ENCODE results near the gene DGCR2.

Gene DGCR2

DNA sequence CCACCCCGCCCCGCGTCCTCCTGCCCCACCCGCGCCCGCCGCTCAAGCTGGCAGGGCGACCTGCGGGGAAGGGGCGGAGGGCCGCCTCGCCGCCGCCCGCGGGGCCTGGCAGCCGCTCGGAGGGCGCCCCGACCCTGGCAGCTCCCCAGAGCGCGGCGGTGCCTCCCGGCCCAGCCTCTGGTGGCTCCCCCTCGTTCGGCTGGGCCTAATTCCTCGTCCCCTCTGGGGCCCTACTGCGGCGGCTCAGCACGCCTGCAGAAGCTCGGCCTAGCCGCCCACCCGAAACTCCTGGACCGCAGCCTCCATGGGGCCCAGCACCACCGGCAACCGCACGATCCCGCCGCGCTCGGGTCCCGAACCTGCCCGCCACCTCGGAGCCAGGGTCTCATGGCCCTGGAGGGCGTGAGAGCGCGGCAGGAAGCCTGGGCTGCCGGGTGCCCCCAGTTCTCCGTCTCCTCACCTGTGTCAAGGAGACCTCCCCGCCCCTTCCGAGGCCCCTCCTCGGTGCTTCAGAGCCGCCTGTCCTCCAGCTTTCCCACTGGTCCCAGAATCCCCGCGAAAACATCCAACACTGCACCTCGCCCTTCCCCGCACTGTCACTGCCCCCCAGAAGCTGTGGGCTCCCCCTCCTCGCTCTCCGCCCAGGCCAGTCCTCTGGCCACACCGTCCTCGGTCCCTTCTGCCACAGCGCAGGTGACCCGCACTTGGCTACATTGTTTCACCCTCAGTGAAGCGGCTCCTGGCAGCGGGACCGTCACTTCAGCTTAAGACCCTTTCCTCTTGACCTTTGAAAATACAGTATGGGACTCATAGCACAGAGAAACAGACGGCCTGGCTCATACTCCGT, 28.5 kb upstream of the DGCR2 start:
- no peaks in the 10 kb centered on the region for H3K4me1 ChIP-seq (ENCODE audit: insufficient read depth, low read length)
- H3K4me3 ChIP-seq (ENCODE audit: low read length) = no peak overlapping the region

DNA sequence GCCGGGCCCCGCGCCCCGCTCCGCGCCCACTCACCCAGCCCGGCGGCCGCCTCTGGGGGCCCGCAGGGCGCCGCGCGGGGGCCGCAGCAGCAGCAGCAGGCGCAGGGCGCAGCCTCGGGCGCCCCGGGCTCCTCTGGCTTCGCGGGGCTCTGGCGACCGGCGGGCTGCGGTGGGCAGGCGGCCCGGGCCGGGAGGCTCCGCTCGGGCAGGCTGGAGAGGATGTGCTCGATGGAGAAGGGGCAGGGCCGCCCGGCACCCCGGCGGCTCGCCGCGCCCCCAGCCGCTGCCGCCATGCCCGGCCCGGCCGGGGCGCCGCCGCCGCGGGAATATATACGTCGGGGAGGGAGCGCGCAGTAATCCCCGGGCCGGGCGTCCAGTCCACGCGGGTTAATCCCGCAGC, 27.8 kb upstream of the DGCR2 start, which contains the start of gene GSC2:
GSC2 (minus strand) TSS at position 302 of the 400 bp plus-strand sequence; CDS start at position 293, 9 bp downstream.
- Histone ChIP-seq H2AFZ (ENCODE audit: low read depth, low read length) (no peak within 1 kb of the TSS), H3K4me1 (ENCODE audit: insufficient read depth, low read length) (no peaks in the 10 kb centered on the region), H3K27me3 (ENCODE audit: insufficient read depth, low read length) (peaks cover 76% of the 10 kb centered on the region), H3K9me3 (ENCODE audit: low read length) (peaks cover 5% of the 10 kb centered on the region), H3K4me3 (ENCODE audit: low read length) (no peak within 1 kb of the TSS), H3K36me3 (ENCODE audit: insufficient read depth, low read length) (no peaks in the 10 kb centered on the region)

More for the DNA sequence above, 28.5 kb upstream of the DGCR2 start:
- H2AFZ ChIP-seq (ENCODE audit: low read depth, low read length) = no peak overlapping the region
- H3K36me3 ChIP-seq (ENCODE audit: insufficient read depth, low read length) = no peaks in the 10 kb centered on the region
- peaks cover 5% of the 10 kb centered on the region for H3K9me3 ChIP-seq (ENCODE audit: low read length)
- peaks cover 76% of the 10 kb centered on the region for H3K27me3 ChIP-seq (ENCODE audit: insufficient read depth, low read length)

DNA sequence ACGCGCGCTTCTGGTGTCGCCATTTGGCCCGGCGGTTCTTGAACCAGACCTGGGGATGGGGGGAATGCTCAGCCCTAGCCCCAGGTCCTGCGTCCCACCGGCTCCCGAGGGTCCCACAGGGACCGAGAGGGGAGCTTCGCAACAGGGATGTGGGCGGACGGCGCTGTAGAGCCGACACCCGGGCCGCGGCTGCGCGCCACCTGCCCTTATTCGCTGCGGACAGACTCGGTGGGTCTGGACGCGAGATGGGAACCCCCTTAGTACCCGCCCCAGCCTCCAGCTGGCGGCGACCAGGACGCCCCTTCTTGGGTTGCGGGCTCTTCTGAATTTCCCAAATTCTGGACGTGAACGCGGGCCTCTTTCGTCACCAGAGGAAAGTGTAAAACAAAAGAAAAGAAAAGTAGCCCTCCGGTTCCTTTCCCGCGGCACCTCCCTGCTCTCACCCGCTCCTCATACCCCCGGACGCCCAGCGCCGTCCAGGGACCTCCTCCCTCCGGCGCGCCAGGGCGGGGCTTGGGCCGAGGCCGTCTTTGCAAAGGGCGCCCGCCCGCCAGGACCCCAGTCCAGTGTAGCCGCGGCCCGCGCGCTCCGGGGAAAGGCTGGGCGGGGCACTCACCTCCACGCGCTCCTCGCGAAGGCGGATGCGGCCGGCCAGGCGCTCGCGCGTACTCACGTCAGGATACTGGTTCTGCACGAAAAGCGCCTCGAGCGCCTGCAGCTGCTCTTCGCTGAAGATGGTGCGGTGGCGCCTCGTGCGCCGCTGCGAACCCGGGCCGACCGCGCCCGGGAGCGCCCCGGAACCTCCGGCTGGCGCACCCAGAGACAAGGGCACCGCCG, 27.1 kb upstream of the DGCR2 start:
- Histone ChIP-seq H2AFZ (ENCODE audit: low read depth, low read length) (no peak overlapping the region), H3K4me1 (ENCODE audit: insufficient read depth, low read length) (no peaks in the 10 kb centered on the region), H3K4me3 (ENCODE audit: low read length) (no peak overlapping the region), H3K9me3 (ENCODE audit: low read length) (peaks cover 5% of the 10 kb centered on the region), H3K36me3 (ENCODE audit: insufficient read depth, low read length) (no peaks in the 10 kb centered on the region), H3K27me3 (ENCODE audit: insufficient read depth, low read length) (peaks cover 76% of the 10 kb centered on the region)

DNA sequence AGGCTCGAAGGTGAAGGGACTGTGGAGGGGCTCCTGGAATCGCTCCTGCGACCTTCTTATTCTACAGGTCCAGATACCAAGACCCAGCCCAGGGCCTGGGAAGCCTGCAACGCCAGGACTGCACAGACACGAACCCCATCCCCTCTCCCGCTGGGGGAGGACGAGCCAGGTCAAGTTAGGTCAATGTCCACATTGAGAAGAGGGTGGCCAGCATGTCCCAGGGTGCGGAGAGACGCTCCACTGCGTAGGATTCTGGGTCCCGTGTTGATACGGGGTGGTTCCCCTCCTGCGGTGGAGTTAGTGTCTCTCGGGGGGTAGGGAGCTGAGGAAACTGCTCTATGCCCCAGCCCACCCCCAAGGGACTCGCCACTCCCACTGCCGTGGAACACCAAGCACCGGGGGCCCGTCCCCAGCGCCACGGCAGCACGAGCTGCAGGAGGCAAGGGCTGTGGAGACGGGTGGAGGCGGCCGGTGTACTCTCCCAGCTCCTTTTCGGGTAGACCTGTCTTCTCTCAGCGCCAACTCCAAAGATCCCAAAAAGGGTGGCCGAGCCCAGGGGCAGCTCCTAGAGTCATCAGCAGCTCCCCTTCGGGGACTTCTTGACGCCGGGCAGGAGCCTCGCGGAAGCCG, 26.3 kb upstream of the DGCR2 start:
- peaks cover 4% of the 10 kb centered on the region for H3K4me1 ChIP-seq (ENCODE audit: insufficient read depth, low read length)
- peaks cover 71% of the 10 kb centered on the region for H3K27me3 ChIP-seq (ENCODE audit: insufficient read depth, low read length)
- no peak overlapping the region for H2AFZ ChIP-seq (ENCODE audit: low read depth, low read length)
- H3K4me3 ChIP-seq (ENCODE audit: low read length) = no peak overlapping the region
- H3K36me3 ChIP-seq (ENCODE audit: insufficient read depth, low read length) = no peaks in the 10 kb centered on the region
- peaks cover 5% of the 10 kb centered on the region for H3K9me3 ChIP-seq (ENCODE audit: low read length)

DNA sequence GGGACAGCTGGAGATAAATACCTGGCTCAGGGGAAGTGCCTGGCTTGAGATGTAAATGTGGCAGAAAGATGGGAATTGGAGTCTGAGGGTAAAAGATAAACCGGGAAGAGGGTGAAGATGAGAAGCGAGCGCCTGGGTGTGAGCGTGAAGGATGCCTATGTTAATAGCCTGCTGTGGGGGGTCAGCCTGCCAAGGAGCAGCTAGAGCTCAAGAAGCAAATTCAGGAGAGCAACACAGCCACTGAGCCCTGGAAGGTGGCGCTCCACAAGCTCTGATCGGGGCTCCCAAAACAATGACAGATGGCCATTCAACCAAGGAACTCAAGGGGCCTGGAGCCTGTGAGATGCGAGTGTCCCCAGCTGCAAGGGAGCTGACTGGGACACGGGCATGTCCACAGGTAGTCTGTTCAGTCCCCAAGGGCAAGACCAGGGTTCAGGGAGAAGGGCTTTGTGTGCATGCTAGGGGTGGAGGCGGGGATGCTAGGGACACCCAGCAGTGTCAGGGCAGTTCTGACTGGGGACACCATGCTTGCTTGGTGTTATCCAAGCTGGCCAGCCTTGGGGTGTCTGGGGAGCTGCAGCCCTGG, 25.1 kb upstream of the DGCR2 start:
- H3K27me3 ChIP-seq (ENCODE audit: insufficient read depth, low read length) = peaks cover 62% of the 10 kb centered on the region
- H3K4me1 ChIP-seq (ENCODE audit: insufficient read depth, low read length) = peaks cover 4% of the 10 kb centered on the region

DNA sequence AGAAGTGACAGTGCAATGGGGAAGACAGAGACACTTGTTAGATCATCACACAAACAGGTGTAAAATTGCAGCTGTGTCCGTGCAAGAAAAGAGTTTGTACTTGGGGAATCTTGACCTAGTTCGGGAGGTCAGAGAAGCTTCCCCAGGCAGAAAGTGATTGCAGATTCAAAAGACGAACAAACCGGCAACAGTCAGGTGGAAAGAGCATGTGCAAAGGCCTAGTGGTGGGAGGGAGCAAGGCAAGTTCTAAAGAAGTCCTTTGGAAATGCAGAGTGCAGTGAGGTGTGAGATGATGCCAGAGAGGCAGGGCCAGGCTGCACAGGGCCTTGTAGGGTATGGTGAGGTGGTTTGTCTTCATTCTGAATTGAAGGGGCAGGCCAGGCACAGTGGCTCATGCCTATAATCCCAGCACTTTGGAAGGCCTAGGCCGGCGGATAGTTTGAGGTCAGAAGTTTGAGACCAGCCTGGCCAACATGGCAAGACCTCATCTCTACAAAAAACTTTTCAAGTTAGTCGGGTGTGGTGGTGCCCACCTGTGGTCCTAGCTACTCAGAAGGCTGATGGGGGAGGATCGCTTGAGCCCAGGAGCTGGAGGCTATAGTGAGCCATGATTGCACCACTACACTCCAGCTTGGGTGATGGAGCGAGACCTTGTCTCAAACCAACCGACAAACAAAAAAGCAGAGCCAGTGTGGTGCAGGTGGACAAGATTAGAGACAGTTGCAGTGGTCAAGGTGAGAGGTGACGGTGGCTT, 24.2 kb upstream of the DGCR2 start:
- H3K9me3 ChIP-seq (ENCODE audit: low read length) = peaks cover 4% of the 10 kb centered on the region
- H3K27me3 ChIP-seq (ENCODE audit: insufficient read depth, low read length) = peaks cover 53% of the 10 kb centered on the region
- peaks cover 4% of the 10 kb centered on the region for H3K4me1 ChIP-seq (ENCODE audit: insufficient read depth, low read length)

More for the DNA sequence above, 25.1 kb upstream of the DGCR2 start:
- H2AFZ ChIP-seq (ENCODE audit: low read depth, low read length) = no peak overlapping the region
- peaks cover 4% of the 10 kb centered on the region for H3K36me3 ChIP-seq (ENCODE audit: insufficient read depth, low read length)
- H3K9me3 ChIP-seq (ENCODE audit: low read length) = peaks cover 5% of the 10 kb centered on the region
- no peak overlapping the region for H3K4me3 ChIP-seq (ENCODE audit: low read length)

DNA sequence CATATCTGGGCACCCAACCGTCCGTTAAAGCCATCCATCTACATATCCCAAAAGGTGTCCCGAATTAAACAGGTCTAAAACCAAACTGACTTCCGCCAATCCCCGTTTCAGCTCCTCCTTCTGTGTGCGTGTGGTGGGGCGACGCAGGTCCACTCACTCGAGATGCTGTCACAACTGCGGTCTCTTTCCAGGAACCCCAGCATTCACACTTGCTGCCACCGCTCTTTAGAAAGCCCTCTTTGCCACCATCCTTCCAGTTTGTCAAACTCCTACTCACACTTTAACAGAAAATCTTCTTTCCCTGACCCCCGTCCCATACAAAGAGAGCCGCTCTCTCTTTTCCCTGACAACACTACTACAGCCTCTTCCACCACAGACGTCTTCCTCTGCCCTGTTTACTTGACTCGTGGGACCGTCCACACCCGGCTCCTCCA, 21.8 kb upstream of the DGCR2 start:
- H2AFZ ChIP-seq (ENCODE audit: low read depth, low read length) = no peak overlapping the region
- H3K4me3 ChIP-seq (ENCODE audit: low read length) = peak overlapping the region; percentile 96
- peaks cover 4% of the 10 kb centered on the region for H3K4me1 ChIP-seq (ENCODE audit: insufficient read depth, low read length)
- peaks cover 36% of the 10 kb centered on the region for H3K36me3 ChIP-seq (ENCODE audit: insufficient read depth, low read length)
- peaks cover 4% of the 10 kb centered on the region for H3K9me3 ChIP-seq (ENCODE audit: low read length)
- H3K27me3 ChIP-seq (ENCODE audit: insufficient read depth, low read length) = peaks cover 30% of the 10 kb centered on the region

More for the DNA sequence above, 24.2 kb upstream of the DGCR2 start:
- peaks cover 12% of the 10 kb centered on the region for H3K36me3 ChIP-seq (ENCODE audit: insufficient read depth, low read length)
- no peak overlapping the region for H3K4me3 ChIP-seq (ENCODE audit: low read length)
- H2AFZ ChIP-seq (ENCODE audit: low read depth, low read length) = no peak overlapping the region

DNA sequence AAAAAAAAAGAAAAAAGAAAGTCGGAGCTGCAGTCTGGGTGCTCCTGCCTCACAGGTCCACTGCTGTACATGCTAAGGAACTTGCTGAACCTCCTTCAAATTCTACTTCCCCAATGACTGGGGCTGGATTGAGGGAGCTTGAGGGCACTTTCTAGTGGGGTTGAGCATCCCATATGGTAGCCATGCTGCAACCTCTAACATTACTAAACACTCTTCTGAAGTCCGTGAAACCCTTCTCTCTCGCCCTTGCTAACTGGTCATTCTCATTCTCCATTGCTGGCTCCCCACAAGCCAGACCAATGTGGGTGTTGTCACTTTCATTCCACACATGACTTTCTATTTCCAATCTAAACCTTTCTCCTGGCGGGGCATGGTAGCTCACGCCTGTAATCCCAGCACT, 21.0 kb upstream of the DGCR2 start:
- H3K4me3 ChIP-seq (ENCODE audit: low read length) = peak overlapping the region; percentile 96
- no peaks in the 10 kb centered on the region for H3K9me3 ChIP-seq (ENCODE audit: low read length)
- peaks cover 4% of the 10 kb centered on the region for H3K4me1 ChIP-seq (ENCODE audit: insufficient read depth, low read length)

DNA sequence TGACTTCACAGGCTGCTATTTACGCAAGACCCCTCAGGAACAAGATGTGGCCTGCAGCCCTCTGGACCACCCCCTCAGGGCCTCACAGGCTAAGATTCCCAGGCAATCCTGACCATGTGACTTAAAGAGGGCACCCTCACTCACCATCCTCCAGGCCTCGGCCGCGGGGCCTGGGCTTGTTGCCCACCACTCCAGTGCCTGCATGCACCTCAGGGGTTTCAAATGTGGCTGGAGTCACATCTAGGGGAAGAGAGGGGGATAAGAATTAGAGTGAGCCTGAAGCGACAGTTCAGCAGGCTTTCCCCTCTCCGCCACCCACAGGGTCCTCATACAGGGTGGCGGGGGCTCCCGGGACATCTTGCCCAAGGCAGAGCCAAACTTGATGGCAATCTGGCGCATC, 20.2 kb upstream of the DGCR2 start:
- Histone ChIP-seq H3K36me3 (ENCODE audit: insufficient read depth, low read length) (peaks cover 52% of the 10 kb centered on the region), H3K4me3 (ENCODE audit: low read length) (no peak overlapping the region), H2AFZ (ENCODE audit: low read depth, low read length) (no peak overlapping the region), H3K27me3 (ENCODE audit: insufficient read depth, low read length) (peaks cover 14% of the 10 kb centered on the region), H3K9me3 (ENCODE audit: low read length) (no peaks in the 10 kb centered on the region), H3K4me1 (ENCODE audit: insufficient read depth, low read length) (peaks cover 4% of the 10 kb centered on the region)

More for the DNA sequence above, 21.0 kb upstream of the DGCR2 start:
- Histone ChIP-seq H2AFZ (ENCODE audit: low read depth, low read length) (no peak overlapping the region), H3K36me3 (ENCODE audit: insufficient read depth, low read length) (peaks cover 43% of the 10 kb centered on the region), H3K27me3 (ENCODE audit: insufficient read depth, low read length) (peaks cover 22% of the 10 kb centered on the region)

DNA sequence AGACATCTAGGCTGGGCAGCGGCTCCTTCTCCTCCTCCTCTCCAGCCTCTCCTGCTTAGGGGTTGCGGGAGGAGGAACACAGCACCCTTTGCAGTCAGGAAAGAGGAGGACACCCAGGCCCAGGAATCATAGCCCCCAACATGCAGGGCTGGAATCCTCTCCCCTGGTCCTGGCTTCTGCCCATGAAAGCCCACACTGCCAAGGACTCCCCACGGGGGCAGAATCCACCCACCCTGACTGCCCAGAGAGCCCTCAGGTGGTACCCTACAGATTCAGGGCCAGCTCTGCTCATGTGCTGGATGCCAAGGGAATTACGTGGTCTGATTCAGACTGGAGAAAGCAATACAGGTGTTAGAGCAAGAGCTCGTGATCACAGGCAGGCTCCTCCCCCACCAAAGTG, 17.8 kb upstream of the DGCR2 start:
- Histone ChIP-seq H3K4me3 (ENCODE audit: low read length) (no peak overlapping the region), H3K36me3 (ENCODE audit: insufficient read depth, low read length) (peaks cover 71% of the 10 kb centered on the region), H3K4me1 (ENCODE audit: insufficient read depth, low read length) (peaks cover 4% of the 10 kb centered on the region), H2AFZ (ENCODE audit: low read depth, low read length) (no peak overlapping the region), H3K27me3 (ENCODE audit: insufficient read depth, low read length) (no peaks in the 10 kb centered on the region), H3K9me3 (ENCODE audit: low read length) (no peaks in the 10 kb centered on the region)

DNA sequence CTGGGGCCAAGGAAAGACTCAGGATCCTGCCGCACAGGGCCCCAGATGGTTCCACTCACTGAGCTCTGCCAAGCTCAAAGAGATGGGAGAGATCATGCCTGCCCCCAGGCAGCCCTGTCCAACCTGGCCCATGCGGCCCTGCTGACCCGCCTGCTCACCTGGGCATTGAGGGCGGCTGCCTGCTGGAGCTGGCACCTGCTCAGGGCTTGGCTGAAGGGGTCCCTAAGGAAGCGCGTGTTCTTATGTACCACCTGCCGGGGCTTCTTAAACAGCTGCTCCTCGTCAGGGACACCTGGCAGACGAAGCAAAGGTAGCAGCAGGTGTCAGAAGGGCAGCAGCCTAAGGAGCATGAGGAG, 16.8 kb upstream of the DGCR2 start:
- Histone ChIP-seq H3K9me3 (ENCODE audit: low read length) (no peaks in the 10 kb centered on the region), H2AFZ (ENCODE audit: low read depth, low read length) (no peak overlapping the region), H3K4me3 (ENCODE audit: low read length) (no peak overlapping the region), H3K4me1 (ENCODE audit: insufficient read depth, low read length) (peaks cover 4% of the 10 kb centered on the region), H3K36me3 (ENCODE audit: insufficient read depth, low read length) (peaks cover 80% of the 10 kb centered on the region), H3K27me3 (ENCODE audit: insufficient read depth, low read length) (no peaks in the 10 kb centered on the region)

All from neuron (in vitro differentiated cells).